ENCODE results near the gene HACL1. TPM values are rescaled to one million over a fixed set of nuclear protein-coding genes. Genes with fewer than 3 reads are reported as not detected.

The HACL1 gene
- total RNA-seq, 1 donor from 2014 or later = 48.6 TPM

GRCh38 chr3:15632212-15632580, 30.8 kb upstream of the HACL1 start:
- no peak for DNase-seq (ENCODE audit: low spot score)
- Mint-ChIP-seq H3K4me3 (no peak overlapping the region), H3K4me1 (peaks cover 40% of the 10 kb centered on the region), H3K27ac (no peak overlapping the region), H3K36me3 (peaks cover 2% of the 10 kb centered on the region), H3K9me3 (no peaks in the 10 kb centered on the region), H3K27me3 (ENCODE audit: insufficient read depth, low read depth) (peaks cover 2% of the 10 kb centered on the region)
- peaks cover 5% of the 10 kb centered on the region for H3F3A ChIP-seq (ENCODE audit: low read depth)
- H4K20me1 ChIP-seq (ENCODE audit: low read depth) = no peaks in the 10 kb centered on the region
- H3K4me1 ChIP-seq = peaks cover 13% of the 10 kb centered on the region
- no peaks in the 10 kb centered on the region for H3K27me3 ChIP-seq
- H3K4me3 ChIP-seq = no peak overlapping the region
- no peaks in the 10 kb centered on the region for H3K36me3 ChIP-seq
- H3K27ac ChIP-seq = no peak overlapping the region
- no peak for TF ChIP-seq EZH2 (IDR thresholded peaks at IDR 0.05)
- no peak for TF ChIP-seq EZH2phosphoT487 (IDR thresholded peaks at IDR 0.05)
- TF ChIP-seq, protein P1, sequence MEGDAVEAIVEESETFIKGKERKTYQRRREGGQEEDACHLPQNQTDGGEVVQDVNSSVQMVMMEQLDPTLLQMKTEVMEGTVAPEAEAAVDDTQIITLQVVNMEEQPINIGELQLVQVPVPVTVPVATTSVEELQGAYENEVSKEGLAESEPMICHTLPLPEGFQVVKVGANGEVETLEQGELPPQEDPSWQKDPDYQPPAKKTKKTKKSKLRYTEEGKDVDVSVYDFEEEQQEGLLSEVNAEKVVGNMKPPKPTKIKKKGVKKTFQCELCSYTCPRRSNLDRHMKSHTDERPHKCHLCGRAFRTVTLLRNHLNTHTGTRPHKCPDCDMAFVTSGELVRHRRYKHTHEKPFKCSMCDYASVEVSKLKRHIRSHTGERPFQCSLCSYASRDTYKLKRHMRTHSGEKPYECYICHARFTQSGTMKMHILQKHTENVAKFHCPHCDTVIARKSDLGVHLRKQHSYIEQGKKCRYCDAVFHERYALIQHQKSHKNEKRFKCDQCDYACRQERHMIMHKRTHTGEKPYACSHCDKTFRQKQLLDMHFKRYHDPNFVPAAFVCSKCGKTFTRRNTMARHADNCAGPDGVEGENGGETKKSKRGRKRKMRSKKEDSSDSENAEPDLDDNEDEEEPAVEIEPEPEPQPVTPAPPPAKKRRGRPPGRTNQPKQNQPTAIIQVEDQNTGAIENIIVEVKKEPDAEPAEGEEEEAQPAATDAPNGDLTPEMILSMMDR (IDR thresholded peaks at IDR 0.05) = no peak
- H3K9ac ChIP-seq = no peak overlapping the region
- no peaks in the 10 kb centered on the region for H3K79me2 ChIP-seq (ENCODE audit: low read depth)
- no peak overlapping the region for H3K4me2 ChIP-seq
- no peak overlapping the region for H2AFZ ChIP-seq (replicated peaks)
- no peaks in the 10 kb centered on the region for H3K9me3 ChIP-seq (ENCODE audit: low read depth)

DNA sequence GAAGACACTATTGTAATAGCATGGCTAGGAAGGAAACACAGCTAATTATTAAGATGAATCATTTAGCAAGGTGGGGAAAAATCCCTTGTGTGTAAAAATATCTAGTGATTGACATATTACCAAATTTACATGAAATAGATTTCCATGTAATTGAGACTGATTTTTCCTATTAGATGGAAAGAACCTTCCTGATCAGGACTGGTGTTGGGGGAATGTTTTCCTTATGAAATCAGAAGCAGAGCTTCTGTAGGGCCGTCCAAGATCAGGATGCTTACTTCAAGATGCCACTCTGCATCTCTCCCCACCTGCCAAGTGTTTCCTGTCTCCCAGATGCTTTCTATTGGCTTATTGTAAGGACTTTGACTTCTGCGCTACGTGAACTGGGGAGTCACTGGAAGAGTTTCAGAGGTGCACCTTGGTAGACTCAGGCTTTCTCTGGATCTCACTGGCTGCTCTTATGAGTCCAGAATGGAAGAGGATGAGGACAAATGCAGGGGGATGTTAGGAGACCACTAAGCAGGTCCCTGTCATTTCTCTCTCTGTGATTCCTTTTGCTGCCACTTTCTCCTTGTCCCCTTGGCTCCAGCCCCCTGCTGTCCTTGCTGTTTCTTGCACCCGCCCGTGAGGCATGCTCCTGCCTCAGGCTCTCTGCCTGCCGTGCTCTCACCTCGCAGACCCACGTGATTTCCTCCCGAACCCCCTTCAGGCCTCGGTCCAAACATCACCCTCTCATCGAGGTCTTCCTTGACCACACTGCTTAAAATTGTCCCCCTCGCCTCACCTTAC, 30.2 kb upstream of the HACL1 start:
- TF ChIP-seq, protein P1 (IDR thresholded peaks at IDR 0.05) = no peak
- no peak for TF ChIP-seq EZH2 (IDR thresholded peaks at IDR 0.05)
- no peak for TF ChIP-seq EZH2phosphoT487 (IDR thresholded peaks at IDR 0.05)
- DNase-seq (ENCODE audit: low spot score) = no peak
- Mint-ChIP-seq H3K27ac (no peak overlapping the region), H3K27me3 (ENCODE audit: insufficient read depth, low read depth) (peaks cover 2% of the 10 kb centered on the region), H3K4me3 (no peak overlapping the region), H3K36me3 (peaks cover 2% of the 10 kb centered on the region), H3K9me3 (no peaks in the 10 kb centered on the region), H3K4me1 (peaks cover 40% of the 10 kb centered on the region)
- H4K20me1 ChIP-seq (ENCODE audit: low read depth) = no peaks in the 10 kb centered on the region
- H3K79me2 ChIP-seq (ENCODE audit: low read depth) = no peaks in the 10 kb centered on the region
- H3K9me3 ChIP-seq (ENCODE audit: low read depth) = no peaks in the 10 kb centered on the region
- no peaks in the 10 kb centered on the region for H3K27me3 ChIP-seq
- H3K27ac ChIP-seq = no peak overlapping the region
- H3K4me3 ChIP-seq = no peak overlapping the region
- peaks cover 5% of the 10 kb centered on the region for H3F3A ChIP-seq (ENCODE audit: low read depth)
- peaks cover 13% of the 10 kb centered on the region for H3K4me1 ChIP-seq
- H3K36me3 ChIP-seq = no peaks in the 10 kb centered on the region
- H3K9ac ChIP-seq = no peak overlapping the region
- H2AFZ ChIP-seq (replicated peaks) = no peak overlapping the region
- H3K4me2 ChIP-seq = no peak overlapping the region

- DNase-seq (ENCODE audit: low spot score) = no peak
- TF ChIP-seq EZH2phosphoT487 (IDR thresholded peaks at IDR 0.05) = no peak
- no peak for TF ChIP-seq EZH2 (IDR thresholded peaks at IDR 0.05)
- TF ChIP-seq, protein P1 (IDR thresholded peaks at IDR 0.05) = no peak
- H3K9ac ChIP-seq = no peak overlapping the region
- no peak overlapping the region for H3K27ac ChIP-seq
- H3K4me1 ChIP-seq = peaks cover 13% of the 10 kb centered on the region
- H3K4me3 ChIP-seq = no peak overlapping the region
- H3K79me2 ChIP-seq (ENCODE audit: low read depth) = no peaks in the 10 kb centered on the region
- peaks cover 1% of the 10 kb centered on the region for H3K36me3 Mint-ChIP-seq
- H3K36me3 ChIP-seq = no peaks in the 10 kb centered on the region
- H3K4me3 Mint-ChIP-seq = no peak overlapping the region
- peaks cover 5% of the 10 kb centered on the region for H3F3A ChIP-seq (ENCODE audit: low read depth)
- H2AFZ ChIP-seq (replicated peaks) = no peak overlapping the region
- H3K9me3 Mint-ChIP-seq = no peaks in the 10 kb centered on the region
- peaks cover 37% of the 10 kb centered on the region for H3K4me1 Mint-ChIP-seq
- H4K20me1 ChIP-seq (ENCODE audit: low read depth) = no peaks in the 10 kb centered on the region
- H3K27ac Mint-ChIP-seq = peak overlapping the region; percentile 59
- no peaks in the 10 kb centered on the region for H3K27me3 Mint-ChIP-seq (ENCODE audit: insufficient read depth, low read depth)
- H3K4me2 ChIP-seq = no peak overlapping the region
- H3K27me3 ChIP-seq = no peaks in the 10 kb centered on the region
- no peaks in the 10 kb centered on the region for H3K9me3 ChIP-seq (ENCODE audit: low read depth)
Observed at GRCh38 chr3:15630646-15631350, 29.4 kb upstream of the HACL1 start.
